Tibial nerve (tissue), 4 donors: ENCODE results near the gene TMCO2.

Source experiments
- CTCF ChIP-seq, 5 experiments: fragments of 200-600 bp in 3 of 5; fragments of 450-650 bp in 2 of 5; sonication (generic) in 3 of 5; IDR thresholded peaks; one replicate each; pipeline ENCODE4 v1.5.1; 2016 to 2019; ENCODE audit warnings: antibody characterized with exemption in 5 of 5, mild to moderate bottlenecking in 3 of 5, moderate library complexity in 2 of 5
- EP300 ChIP-seq, 2 donors: sonication (generic); formaldehyde crosslinking; IDR thresholded peaks; one replicate each; pipeline ENCODE4 v1.6.1; 2017; ENCODE audit warnings: antibody characterized with exemption in 2 of 2, mild to moderate bottlenecking in 1 of 2
- POLR2A ChIP-seq, 2 donors: fragments of 450-650 bp; IDR thresholded peaks; one replicate each; pipeline ENCODE4 v1.6.1; 2017; ENCODE audit warnings: antibody characterized with exemption in 2 of 2, mild to moderate bottlenecking in 2 of 2, moderate library complexity in 2 of 2

GRCh38 chr1:40266786-40267535 is 19.2 kb downstream of the TMCO2 start:
- no peak for TF ChIP-seq CTCF (IDR thresholded peaks at IDR 0.05)
- TF ChIP-seq POLR2A (IDR thresholded peaks at IDR 0.05): no peak
- no peak for TF ChIP-seq EP300 (IDR thresholded peaks at IDR 0.05)
